Measurements from ENCODE around the gene UBE2R2. TPM values are rescaled to one million over a fixed set of nuclear protein-coding genes. Genes with fewer than 3 reads are reported as not detected.

The UBE2R2 gene
- total and polyA plus RNA-seq, 2 experiments from 2014 or later: 39.8 to 41.4 TPM

- Histone ChIP-seq H3K27me3 (no peaks in the 10 kb centered on the region), H3K27ac (peak overlapping the region; percentile 28), H3K9me3 (ENCODE audit: low read depth) (no peaks in the 10 kb centered on the region), H3K9me2 (replicated peaks; ENCODE audit: insufficient read depth) (no peaks in the 10 kb centered on the region), H3K4me2 (no peak overlapping the region), H3K4me1 (ENCODE audit: insufficient read depth) (peaks cover 7% of the 10 kb centered on the region), H3K4me3 (no peak overlapping the region), H2AFZ (no peak overlapping the region), H3K36me3 (replicated peaks; ENCODE audit: insufficient read depth, low read depth) (no peaks in the 10 kb centered on the region), H4K20me1 (ENCODE audit: insufficient read depth, poor library complexity, severe bottlenecking) (peaks cover 99% of the 10 kb centered on the region), H3K79me2 (peaks cover 100% of the 10 kb centered on the region)
- WGBS (ENCODE audit: low lambda C conversion rate, missing lambda C conversion rate): 73% methylated on average over 7 of the region's 7 CpGs
- no peak for DNase-seq (ENCODE audit: low spot score)
- no peak for TF ChIP-seq CTCF (IDR thresholded peaks at IDR 0.05; ENCODE audit: poor library complexity)
- no peak for TF ChIP-seq EZH2phosphoT487 (IDR thresholded peaks at IDR 0.05; ENCODE audit: low read depth, severe bottlenecking, unreplicated experiment)
- TF ChIP-seq EZH2 (IDR thresholded peaks at IDR 0.05; ENCODE audit: borderline replicate concordance): no peak
These were observed 61.9 kb downstream of the UBE2R2 start for GRCh38 chr9:33878691-33879366.

GRCh38 chr9:33880211-33881089 is 63.5 kb downstream of the UBE2R2 start:
- Histone ChIP-seq H3K36me3 (replicated peaks; ENCODE audit: insufficient read depth, low read depth) (no peaks in the 10 kb centered on the region), H2AFZ (no peak overlapping the region), H3K27me3 (no peaks in the 10 kb centered on the region), H3K4me2 (no peak overlapping the region), H3K27ac (no peak overlapping the region), H4K20me1 (ENCODE audit: insufficient read depth, poor library complexity, severe bottlenecking) (peaks cover 99% of the 10 kb centered on the region), H3K4me3 (no peak overlapping the region), H3K4me1 (ENCODE audit: insufficient read depth) (peaks cover 17% of the 10 kb centered on the region), H3K9me2 (replicated peaks; ENCODE audit: insufficient read depth) (no peaks in the 10 kb centered on the region), H3K79me2 (peaks cover 100% of the 10 kb centered on the region), H3K9me3 (ENCODE audit: low read depth) (no peaks in the 10 kb centered on the region)
- WGBS (ENCODE audit: low lambda C conversion rate, missing lambda C conversion rate): 95% methylated on average over 8 of the region's 8 CpGs
- TF ChIP-seq EZH2phosphoT487 (IDR thresholded peaks at IDR 0.05; ENCODE audit: low read depth, severe bottlenecking, unreplicated experiment) (no peak), CTCF (IDR thresholded peaks at IDR 0.05; ENCODE audit: poor library complexity) (no peak), EZH2 (IDR thresholded peaks at IDR 0.05; ENCODE audit: borderline replicate concordance) (no peak)
- no peak for DNase-seq (ENCODE audit: low spot score)

GRCh38 chr9:33881635-33882034 is 64.7 kb downstream of the UBE2R2 start:
- peaks cover 100% of the 10 kb centered on the region for H3K79me2 ChIP-seq
- no peak overlapping the region for H3K4me2 ChIP-seq
- no peaks in the 10 kb centered on the region for H3K9me3 ChIP-seq (ENCODE audit: low read depth)
- H3K4me3 ChIP-seq: no peak overlapping the region
- H3K4me1 ChIP-seq (ENCODE audit: insufficient read depth): peaks cover 19% of the 10 kb centered on the region
- DNase-seq (ENCODE audit: low spot score): no peak
- no peak overlapping the region for H2AFZ ChIP-seq
- 94% methylated on average over 1 of the region's 1 CpG for WGBS (ENCODE audit: low lambda C conversion rate, missing lambda C conversion rate)
- peaks cover 99% of the 10 kb centered on the region for H4K20me1 ChIP-seq (ENCODE audit: insufficient read depth, poor library complexity, severe bottlenecking)
- no peaks in the 10 kb centered on the region for H3K9me2 ChIP-seq (replicated peaks; ENCODE audit: insufficient read depth)
- H3K27ac ChIP-seq: no peak overlapping the region
- H3K36me3 ChIP-seq (replicated peaks; ENCODE audit: insufficient read depth, low read depth): no peaks in the 10 kb centered on the region
- TF ChIP-seq CTCF (IDR thresholded peaks at IDR 0.05; ENCODE audit: poor library complexity): no peak
- no peak for TF ChIP-seq EZH2phosphoT487 (IDR thresholded peaks at IDR 0.05; ENCODE audit: low read depth, severe bottlenecking, unreplicated experiment)
- TF ChIP-seq EZH2 (IDR thresholded peaks at IDR 0.05; ENCODE audit: borderline replicate concordance): no peak
- H3K27me3 ChIP-seq: no peaks in the 10 kb centered on the region

All from hepatocyte (in vitro differentiated cells).